OCI-M2 (cell line): Measurements from ENCODE around the gene SPATA12.

Experiments used
- DNase-seq: peaks from one replicate; lab custom pipeline; 2025; ENCODE audit not compliant: unreplicated experiment; lab: John Stamatoyannopoulos, UW

The SPATA12 gene

DNA sequence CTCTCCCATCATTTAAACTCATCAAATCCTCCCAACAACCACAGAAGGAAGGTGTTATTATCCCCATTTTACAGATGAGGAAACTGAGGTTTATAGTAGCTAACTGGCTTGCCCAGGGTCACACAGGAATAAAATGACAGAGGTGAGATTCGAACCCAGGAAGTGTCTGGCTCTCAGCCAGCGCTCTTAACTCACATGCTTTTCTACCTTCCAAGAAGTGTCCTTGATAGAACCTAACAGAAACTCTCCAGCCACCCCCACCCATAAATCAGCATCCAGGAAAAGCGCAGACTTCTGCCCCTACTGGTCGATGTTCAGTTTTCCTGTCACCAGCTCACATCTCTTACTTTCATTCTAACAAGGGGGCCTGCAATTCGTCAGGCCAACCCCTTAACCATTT lies 51.7 kb downstream of the SPATA12 start:
- no peak for DNase-seq

DNA sequence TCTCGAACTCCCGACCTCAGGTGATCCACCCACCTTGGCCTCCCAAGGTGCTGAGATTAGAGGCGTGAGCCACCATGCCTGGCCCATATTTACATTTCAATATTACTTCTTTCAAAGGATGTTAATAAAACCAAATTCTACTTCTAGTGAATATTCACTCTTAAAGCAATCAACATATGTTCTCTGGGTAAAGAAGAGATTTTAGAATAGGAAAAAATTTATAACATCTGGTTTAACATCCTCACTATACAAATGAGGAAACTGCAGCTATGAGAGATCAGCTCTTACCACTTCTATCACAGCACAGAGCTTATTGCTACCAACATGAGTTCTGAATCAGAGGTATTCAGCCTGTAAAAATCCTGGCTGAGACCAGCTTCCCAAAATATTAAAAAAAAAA lies 56.0 kb downstream of the SPATA12 start:
- DNase-seq: no peak

- DNase-seq: no peak
These were observed 57.8 kb downstream of the SPATA12 start for GRCh38 chr3:57118254-57118653.

DNA sequence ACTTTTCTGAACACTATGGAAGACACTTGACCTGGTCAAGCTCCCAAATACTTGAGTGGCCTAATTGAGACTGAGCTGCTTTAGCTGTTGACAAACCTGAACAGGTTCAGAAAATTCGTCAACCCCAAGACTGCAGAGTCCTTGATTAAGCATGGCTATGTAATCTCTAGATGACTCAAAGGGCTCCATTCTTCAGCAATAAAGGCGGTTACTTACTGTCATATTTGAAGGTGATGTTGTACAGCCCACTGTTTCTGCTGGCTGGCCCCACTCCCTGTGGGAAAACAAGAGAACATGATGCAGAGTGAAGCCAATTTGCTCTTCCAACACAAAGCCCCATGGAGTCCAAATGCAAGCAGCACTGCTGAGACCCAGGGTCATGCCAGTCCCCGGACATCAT lies 59.6 kb downstream of the SPATA12 start:
- no peak for DNase-seq

GRCh38 chr3:57120451-57121174 lies 60.1 kb downstream of the SPATA12 start:
- DNase-seq: no peak
